A549 (cell line): Measurements from ENCODE around the gene REPS2. TPM values are rescaled to one million over a fixed set of nuclear protein-coding genes. Genes with fewer than 3 reads are reported as not detected.
A peak's percentile ranks its signal among the peaks of the same experiment; 100 is the strongest.

Experiments used
- ATAC-seq, 2 experiments: fragments of 200-7000 bp in 1 of 2; fragments of >200 bp in 1 of 2; cut with Nextera tagmentation in 1 of 2; cut with Tn5 transposase in 1 of 2; 3 replicates each; pipeline versions ENCODE4 v1.8.0 to v1.9.1; 2018 to 2020; ENCODE audit warnings: mild to moderate bottlenecking in 1 of 2, moderate library complexity in 1 of 2
- CTCF ChIA-PET: fragments of 300-600 bp; sonication (Branson Sonifier 250); formaldehyde crosslinking; extraction: SDS; loops from one replicate; lab custom pipeline; 2021; ENCODE audit warnings: antibody characterized with exemption, inconsistent platforms; lab: Yijun Ruan, JAX
- POLR2A ChIA-PET: fragments of 350-600 bp; formaldehyde crosslinking; extraction: SDS; loops from one replicate; lab custom pipeline; 2021; ENCODE audit warnings: antibody characterized with exemption, inconsistent platforms; lab: Yijun Ruan, JAX
- DNase-seq, 2 experiments: peaks; one replicate each; pipeline versions ENCODE4 v3.0.0 to v3.0.0-alpha.2; 2011 to 2016; ENCODE audit warnings: low read depth in 1 of 2, low spot score in 1 of 2
- FAIRE-seq: peaks from 2 replicates; lab custom pipeline; 2011; peaks lifted over from hg19 to GRCh38; lab: Jason Lieb, UNC
- H3K27ac ChIP-seq, 2 experiments: fragments of >200 bp; sonication (Bioruptor Twin); formaldehyde crosslinking; 3 replicates each; pipeline ENCODE4 v1.5.1; 2016 to 2017
- H3K4me1 ChIP-seq: fragments of >200 bp; sonication (Bioruptor Twin); formaldehyde crosslinking; 3 replicates; pipeline ENCODE4 v1.6.1; 2016
- H3K4me2 ChIP-seq: fragments of >200 bp; sonication (Bioruptor Twin); formaldehyde crosslinking; 3 replicates; pipeline ENCODE4 v1.6.1; 2016
- H3K4me3 ChIP-seq: fragments of >200 bp; sonication (Bioruptor Twin); formaldehyde crosslinking; 3 replicates; pipeline ENCODE4 v1.5.1; 2016
- H3K9me3 ChIP-seq: fragments of >200 bp; sonication (Bioruptor Twin); formaldehyde crosslinking; 3 replicates; pipeline ENCODE4 v1.6.1; 2016
- CEBPB ChIP-seq, 2 experiments: fragments of >200 bp in 1 of 2; sonication (Bioruptor Twin) in 1 of 2; formaldehyde crosslinking in 1 of 2; IDR thresholded peaks; 2 replicates each; pipeline ENCODE4 v1.6.1; 2012 to 2016
- EP300 ChIP-seq, 2 experiments: fragments of >200 bp; sonication (Bioruptor Twin); formaldehyde crosslinking; IDR thresholded peaks; 2 replicates in 1 of 2; 3 replicates in 1 of 2; pipeline ENCODE4 v1.6.1; 2016 to 2017
- ESRRA ChIP-seq: fragments of 150-350 bp; IDR thresholded peaks from 2 replicates; pipeline ENCODE4 v1.6.1; 2014; ENCODE audit warnings: mild to moderate bottlenecking, low read length, borderline replicate concordance
- FOSL2 ChIP-seq, 2 experiments: fragments of 450-650 bp in 1 of 2; fragments of >200 bp in 1 of 2; sonication (Bioruptor Twin) in 1 of 2; formaldehyde crosslinking; IDR thresholded peaks; 2 replicates each; pipeline versions ENCODE4 v1.5.0 to v1.6.1; 2016 to 2020; ENCODE audit warnings: mild to moderate bottlenecking in 1 of 2, moderate library complexity in 1 of 2
- FOXS1 ChIP-seq: fragments of 250-450 bp; sonication (Bioruptor Pico); IDR thresholded peaks from 2 replicates; pipeline ENCODE4 v1.5.0; 2020; ENCODE audit warnings: mild to moderate bottlenecking, moderate library complexity
- HDAC2 ChIP-seq: fragments of 200-600 bp; sonication (generic); IDR thresholded peaks from 2 replicates; pipeline ENCODE4 v1.6.1; 2016
- HEYL ChIP-seq: fragments of 250-450 bp; sonication (Bioruptor Pico); IDR thresholded peaks from 2 replicates; pipeline ENCODE4 v1.8.0; 2021; ENCODE audit warnings: mild to moderate bottlenecking, moderate library complexity
- HOXB5 ChIP-seq: fragments of 250-450 bp; sonication (Bioruptor Pico); IDR thresholded peaks from 2 replicates; pipeline ENCODE4 v1.5.0; 2020; ENCODE audit warnings: mild to moderate bottlenecking, moderate library complexity
- JUN ChIP-seq, 2 experiments: fragments of >200 bp; sonication (Bioruptor Twin); formaldehyde crosslinking; IDR thresholded peaks; 2 replicates in 1 of 2; 3 replicates in 1 of 2; pipeline ENCODE4 v1.6.1; 2016 to 2017
- JUNB ChIP-seq: fragments of >200 bp; sonication (Bioruptor Twin); formaldehyde crosslinking; IDR thresholded peaks from 2 replicates; pipeline ENCODE4 v1.6.1; 2016
- KDM1A ChIP-seq: fragments of 200-600 bp; sonication (generic); IDR thresholded peaks from 2 replicates; pipeline ENCODE4 v1.6.1; 2016; ENCODE audit warnings: low read depth, mild to moderate bottlenecking
- KDM5A ChIP-seq: fragments of 200-600 bp; sonication (generic); IDR thresholded peaks from 2 replicates; pipeline ENCODE4 v1.6.1; 2016; ENCODE audit warnings: antibody characterized with exemption, mild to moderate bottlenecking
- NFE2L2 ChIP-seq: fragments of 150-350 bp; conservative IDR thresholded peaks from 2 replicates; pipeline ENCODE4 v1.6.1; 2014; ENCODE audit warnings: low read length
- NR3C1 ChIP-seq: fragments of >200 bp; sonication (Bioruptor Twin); formaldehyde crosslinking; IDR thresholded peaks from 3 replicates; pipeline ENCODE4 v1.6.1; 2017
- POLR2AphosphoS2 ChIP-seq: conservative IDR thresholded peaks from 2 replicates; pipeline ENCODE4 v1.6.1; 2012; ENCODE audit warnings: low read length, improper control_type of control experiment, inconsistent platforms
- RAD21 ChIP-seq, 2 experiments: fragments of >200 bp in 1 of 2; sonication (Bioruptor Twin) in 1 of 2; formaldehyde crosslinking in 1 of 2; IDR thresholded peaks in 1 of 2; conservative IDR thresholded peaks in 1 of 2; 2 replicates in 1 of 2; 3 replicates in 1 of 2; pipeline ENCODE4 v1.6.1; 2012 to 2018; ENCODE audit warnings: inconsistent platforms in 1 of 2
- RCOR1 ChIP-seq: fragments of 150-350 bp; IDR thresholded peaks from 2 replicates; pipeline ENCODE4 v1.6.1; 2014; ENCODE audit warnings: antibody characterized with exemption, low read length, low read depth
- RFX5 ChIP-seq: fragments of 450-650 bp; IDR thresholded peaks from 2 replicates; pipeline ENCODE4 v1.7.1; 2014; ENCODE audit warnings: antibody characterized with exemption, mild to moderate bottlenecking, moderate library complexity
- RNF2 ChIP-seq: fragments of 200-600 bp; sonication (generic); IDR thresholded peaks from 2 replicates; pipeline ENCODE4 v1.6.1; 2016; ENCODE audit warnings: low read depth, mild to moderate bottlenecking, antibody characterized with exemption, moderate library complexity, borderline replicate concordance
- WGBS: methylation state at CpG from one replicate; pipeline ENCODE4 v1.1.6; 2017; ENCODE audit errors: missing lambda C conversion rate; 5-methylcytosine and 5-hydroxymethylcytosine counted together
- polyA plus RNA-seq, 4 experiments: library from polyadenylated mRNA; depleted of rRNA in 3 of 4; stranded (reverse); fragments of >200 nt; fragmentation: RNase III in 1 of 4; extraction: RNeasy Plus Mini Kit Qiagen cat#74134 plus additional on column Dnase treatment in 1 of 4; gene quantifications; 2 replicates in 3 of 4; 3 replicates in 1 of 4; pipeline ENCODE4 v1.2.3, GENCODE V29; 2011 to 2017
- TF ChIP-seq, protein P1 (sequence below): fragments of 200-600 bp; sonication (generic); IDR thresholded peaks from 2 replicates; pipeline ENCODE4 v1.6.1; 2016; ENCODE audit warnings: antibody characterized with exemption, mild to moderate bottlenecking, moderate library complexity
- TF ChIP-seq, protein P2 (sequence below): IDR thresholded peaks from 2 replicates; pipeline ENCODE4 v1.6.1; 2012; ENCODE audit warnings: low read depth, borderline replicate concordance
- TF ChIP-seq, protein P3 (sequence below): fragments of >200 bp; sonication (Bioruptor Twin); formaldehyde crosslinking; IDR thresholded peaks from 3 replicates; pipeline ENCODE4 v1.5.1; 2016
- TF ChIP-seq, protein P4 (sequence below): fragments of 250-450 bp; sonication (Bioruptor Pico); IDR thresholded peaks from 2 replicates; pipeline ENCODE4 v1.5.0; 2020; ENCODE audit warnings: low read depth, mild to moderate bottlenecking, moderate library complexity

REPS2 gene
- polyA plus RNA-seq, 2 of the 4 experiments (the other 2 are of a cell fraction), result 0.17 to 0.76 TPM

DNA sequence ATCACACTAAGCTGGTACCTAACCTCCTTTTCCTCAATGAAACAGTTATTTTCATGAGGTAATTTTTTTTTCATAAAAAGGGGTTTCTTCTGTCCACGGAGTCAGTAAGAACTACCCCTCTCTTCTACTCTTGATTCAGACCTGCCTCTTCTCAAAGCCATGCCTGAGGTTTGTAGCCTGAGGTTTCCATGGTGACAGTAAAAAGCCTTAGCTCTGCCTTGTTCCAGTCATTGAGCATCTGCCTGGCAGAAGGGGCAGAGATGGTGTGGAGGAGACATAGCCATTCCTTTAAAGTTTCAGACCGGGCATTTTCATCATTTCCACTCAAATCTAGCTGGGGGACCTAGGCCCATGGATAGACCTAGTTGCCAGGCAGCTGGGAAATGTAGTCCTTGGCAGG, 135.5 kb downstream of the REPS2 start:
- no peak for TF ChIP-seq NFE2L2
- TF ChIP-seq, protein P1, sequence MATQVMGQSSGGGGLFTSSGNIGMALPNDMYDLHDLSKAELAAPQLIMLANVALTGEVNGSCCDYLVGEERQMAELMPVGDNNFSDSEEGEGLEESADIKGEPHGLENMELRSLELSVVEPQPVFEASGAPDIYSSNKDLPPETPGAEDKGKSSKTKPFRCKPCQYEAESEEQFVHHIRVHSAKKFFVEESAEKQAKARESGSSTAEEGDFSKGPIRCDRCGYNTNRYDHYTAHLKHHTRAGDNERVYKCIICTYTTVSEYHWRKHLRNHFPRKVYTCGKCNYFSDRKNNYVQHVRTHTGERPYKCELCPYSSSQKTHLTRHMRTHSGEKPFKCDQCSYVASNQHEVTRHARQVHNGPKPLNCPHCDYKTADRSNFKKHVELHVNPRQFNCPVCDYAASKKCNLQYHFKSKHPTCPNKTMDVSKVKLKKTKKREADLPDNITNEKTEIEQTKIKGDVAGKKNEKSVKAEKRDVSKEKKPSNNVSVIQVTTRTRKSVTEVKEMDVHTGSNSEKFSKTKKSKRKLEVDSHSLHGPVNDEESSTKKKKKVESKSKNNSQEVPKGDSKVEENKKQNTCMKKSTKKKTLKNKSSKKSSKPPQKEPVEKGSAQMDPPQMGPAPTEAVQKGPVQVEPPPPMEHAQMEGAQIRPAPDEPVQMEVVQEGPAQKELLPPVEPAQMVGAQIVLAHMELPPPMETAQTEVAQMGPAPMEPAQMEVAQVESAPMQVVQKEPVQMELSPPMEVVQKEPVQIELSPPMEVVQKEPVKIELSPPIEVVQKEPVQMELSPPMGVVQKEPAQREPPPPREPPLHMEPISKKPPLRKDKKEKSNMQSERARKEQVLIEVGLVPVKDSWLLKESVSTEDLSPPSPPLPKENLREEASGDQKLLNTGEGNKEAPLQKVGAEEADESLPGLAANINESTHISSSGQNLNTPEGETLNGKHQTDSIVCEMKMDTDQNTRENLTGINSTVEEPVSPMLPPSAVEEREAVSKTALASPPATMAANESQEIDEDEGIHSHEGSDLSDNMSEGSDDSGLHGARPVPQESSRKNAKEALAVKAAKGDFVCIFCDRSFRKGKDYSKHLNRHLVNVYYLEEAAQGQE, result no peak
- TF ChIP-seq FOXS1, result no peak
- TF ChIP-seq NR3C1, result no peak
- no peak for TF ChIP-seq KDM5A
- TF ChIP-seq, protein P2, sequence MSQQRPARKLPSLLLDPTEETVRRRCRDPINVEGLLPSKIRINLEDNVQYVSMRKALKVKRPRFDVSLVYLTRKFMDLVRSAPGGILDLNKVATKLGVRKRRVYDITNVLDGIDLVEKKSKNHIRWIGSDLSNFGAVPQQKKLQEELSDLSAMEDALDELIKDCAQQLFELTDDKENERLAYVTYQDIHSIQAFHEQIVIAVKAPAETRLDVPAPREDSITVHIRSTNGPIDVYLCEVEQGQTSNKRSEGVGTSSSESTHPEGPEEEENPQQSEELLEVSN, result no peak
- TF ChIP-seq EP300 (IDR thresholded peaks at IDR 0.05), result no peak
- TF ChIP-seq RNF2, result no peak
- Histone ChIP-seq H3K27ac (no peak overlapping the region), H3K9me3 (no peaks in the 10 kb centered on the region), H3K4me1 (no peaks in the 10 kb centered on the region), H3K4me3 (no peak overlapping the region), H3K4me2 (no peak overlapping the region)
- no peak for FAIRE-seq
- ChIA-PET CTCF (interaction anchor here (0.6 to 4.2 kb wide), 10 partner anchors 10 to 255 kb away, joined by 3 to 35 read pairs (median 6); no protein-coding TSS in a partner anchor), POLR2A (no interaction called here)
- ATAC-seq, result no peak
- 7% methylated on average over 2 of the region's 2 CpGs for WGBS
- DNase-seq, result no peak

DNA sequence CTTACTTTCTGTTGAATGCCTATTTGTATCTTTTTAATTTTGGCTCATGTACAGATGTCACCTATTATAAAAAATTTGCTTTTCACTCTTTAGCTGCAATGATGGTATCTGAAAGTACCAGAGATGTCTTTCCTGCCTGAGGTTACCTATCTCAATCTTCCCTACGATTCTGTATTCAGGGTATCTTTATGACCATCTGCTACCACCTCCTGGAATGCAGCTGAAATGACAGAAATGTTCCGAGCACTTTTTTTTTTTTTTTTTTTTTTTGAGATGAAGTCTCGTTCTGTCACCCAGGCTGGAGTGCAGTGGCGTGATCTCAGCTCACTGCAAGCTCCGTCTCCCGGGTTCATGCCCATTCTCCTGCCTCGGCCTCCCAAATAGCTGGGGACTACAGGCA, 136.4 kb downstream of the REPS2 start:
- POLR2A ChIA-PET, result no interaction called here
- Histone ChIP-seq H3K4me2 (peak overlapping the region; percentile 45; the same call in 2 of the 3 replicates), H3K4me1 (no peaks in the 10 kb centered on the region), H3K4me3 (no peak overlapping the region), H3K9me3 (no peaks in the 10 kb centered on the region), H3K27ac (no peak overlapping the region)
- DNase-seq (peak; percentile 42 to 44), ATAC-seq (peak; percentile 78 to 85; a peak in 4 of 6 replicates), FAIRE-seq (peak; percentile 13)
- WGBS, result 6% methylated on average over 6 of the region's 7 CpGs
- no peak for TF ChIP-seq JUNB
- TF ChIP-seq, protein P3, sequence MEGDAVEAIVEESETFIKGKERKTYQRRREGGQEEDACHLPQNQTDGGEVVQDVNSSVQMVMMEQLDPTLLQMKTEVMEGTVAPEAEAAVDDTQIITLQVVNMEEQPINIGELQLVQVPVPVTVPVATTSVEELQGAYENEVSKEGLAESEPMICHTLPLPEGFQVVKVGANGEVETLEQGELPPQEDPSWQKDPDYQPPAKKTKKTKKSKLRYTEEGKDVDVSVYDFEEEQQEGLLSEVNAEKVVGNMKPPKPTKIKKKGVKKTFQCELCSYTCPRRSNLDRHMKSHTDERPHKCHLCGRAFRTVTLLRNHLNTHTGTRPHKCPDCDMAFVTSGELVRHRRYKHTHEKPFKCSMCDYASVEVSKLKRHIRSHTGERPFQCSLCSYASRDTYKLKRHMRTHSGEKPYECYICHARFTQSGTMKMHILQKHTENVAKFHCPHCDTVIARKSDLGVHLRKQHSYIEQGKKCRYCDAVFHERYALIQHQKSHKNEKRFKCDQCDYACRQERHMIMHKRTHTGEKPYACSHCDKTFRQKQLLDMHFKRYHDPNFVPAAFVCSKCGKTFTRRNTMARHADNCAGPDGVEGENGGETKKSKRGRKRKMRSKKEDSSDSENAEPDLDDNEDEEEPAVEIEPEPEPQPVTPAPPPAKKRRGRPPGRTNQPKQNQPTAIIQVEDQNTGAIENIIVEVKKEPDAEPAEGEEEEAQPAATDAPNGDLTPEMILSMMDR, result peak; percentile 36
- TF ChIP-seq RAD21 (conservative IDR thresholded peaks at IDR 0.05 in 1 of 2, IDR thresholded peaks at IDR 0.05 in 1 of 2), result peak; percentile 31 to 43; a peak in 2 of 5 replicates
- CTCF ChIA-PET, result interaction anchor here (0.6 to 4.2 kb wide), 13 partner anchors 11 to 256 kb away, joined by 3 to 35 read pairs (median 4); no protein-coding TSS in a partner anchor

DNA sequence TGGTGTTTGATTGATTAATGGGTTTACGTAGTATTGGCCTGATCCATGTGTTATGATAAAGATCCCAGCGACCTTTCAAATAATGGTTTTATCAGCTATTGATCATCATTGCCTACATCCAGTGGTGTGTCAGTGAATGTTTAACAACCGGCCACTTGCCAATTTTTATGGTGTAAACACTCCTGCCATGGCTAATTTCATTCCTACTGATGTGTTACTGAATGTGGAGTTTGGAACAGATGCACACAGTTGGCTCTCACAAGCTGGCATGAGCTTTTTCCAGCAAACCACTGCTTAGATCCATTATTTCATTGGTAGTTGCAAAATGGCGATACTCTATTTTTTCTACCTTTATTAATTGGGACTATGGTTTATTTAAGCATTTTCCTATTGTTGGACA, 139.9 kb downstream of the REPS2 start:
- no peak for FAIRE-seq
- CTCF ChIA-PET, result no interaction called here
- no peak overlapping the region for H3K4me3 ChIP-seq
- TF ChIP-seq, protein P1, result no peak
- no peak for TF ChIP-seq RCOR1
- no peak for TF ChIP-seq KDM1A
- no peak for TF ChIP-seq RAD21 (conservative IDR thresholded peaks at IDR 0.05 in 1 of 2, IDR thresholded peaks at IDR 0.05 in 1 of 2)
- TF ChIP-seq HEYL (CRISPR knock-in tag), result no peak
- TF ChIP-seq FOSL2 (IDR thresholded peaks at IDR 0.05), result no peak
- TF ChIP-seq FOSL2 (CRISPR knock-in tag; IDR thresholded peaks at IDR 0.05), result no peak
- TF ChIP-seq JUN (IDR thresholded peaks at IDR 0.05), result no peak
- TF ChIP-seq ESRRA, result no peak
- TF ChIP-seq RFX5, result no peak
- no peak for TF ChIP-seq POLR2AphosphoS2
- no peak for TF ChIP-seq HOXB5
- TF ChIP-seq, protein P4, sequence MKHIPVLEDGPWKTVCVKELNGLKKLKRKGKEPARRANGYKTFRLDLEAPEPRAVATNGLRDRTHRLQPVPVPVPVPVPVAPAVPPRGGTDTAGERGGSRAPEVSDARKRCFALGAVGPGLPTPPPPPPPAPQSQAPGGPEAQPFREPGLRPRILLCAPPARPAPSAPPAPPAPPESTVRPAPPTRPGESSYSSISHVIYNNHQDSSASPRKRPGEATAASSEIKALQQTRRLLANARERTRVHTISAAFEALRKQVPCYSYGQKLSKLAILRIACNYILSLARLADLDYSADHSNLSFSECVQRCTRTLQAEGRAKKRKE (CRISPR knock-in tag), result no peak
- no peak for TF ChIP-seq CEBPB (IDR thresholded peaks at IDR 0.05)
- TF ChIP-seq HDAC2, result no peak

More for the DNA sequence above, 139.9 kb downstream of the REPS2 start:
- Histone ChIP-seq H3K4me1 (no peaks in the 10 kb centered on the region), H3K27ac (no peak overlapping the region), H3K4me2 (no peak overlapping the region), H3K9me3 (no peaks in the 10 kb centered on the region)
- 24% methylated on average over 4 of the region's 4 CpGs for WGBS
- DNase-seq (no peak), ATAC-seq (no peak)
- POLR2A ChIA-PET, result no interaction called here
